GM18951 (cell line): ENCODE data around the gene NPAS3.

Source experiments
- POLR2A ChIP-seq: IDR thresholded peaks from 4 replicates; pipeline ENCODE4 v1.6.1; 2011; ENCODE audit warnings: mild to moderate bottlenecking; ENCODE audit not compliant: insufficient read length, insufficient read depth; ENCODE audit errors: extremely low read depth
- in situ Hi-C: fragments of 300-500 bp; cut with MboI; formaldehyde crosslinking; loops from one replicate; pipeline ENCODE4 v1.12.0; 2022; ENCODE audit warnings: low sequenced_read_pairs, mixed read lengths, inconsistent platforms; ENCODE audit not compliant: unreplicated experiment

NPAS3 gene

DNA sequence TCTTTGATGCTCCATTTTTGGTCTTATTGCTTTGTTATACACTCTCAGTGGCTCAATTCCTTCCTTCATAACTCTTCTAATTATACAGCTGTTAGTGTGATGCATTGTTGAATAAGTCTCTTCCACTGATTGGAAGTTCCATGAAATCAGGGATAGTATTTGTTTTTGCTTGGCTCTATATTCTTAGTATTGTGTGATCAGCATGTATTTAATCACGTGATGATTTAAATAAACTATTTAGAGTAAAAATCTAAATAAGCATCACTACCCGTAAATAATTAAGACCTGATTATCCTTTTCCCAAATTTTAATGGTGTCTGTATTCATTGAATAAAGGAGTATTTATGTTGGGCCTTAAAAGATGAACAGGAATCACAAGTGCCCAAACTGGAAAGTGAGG is 355.7 kb downstream of the NPAS3 start:
- TF ChIP-seq POLR2A: no peak
- in situ Hi-C loops: no loop called here

GRCh38 chr14:33297565-33297964 is 358.9 kb downstream of the NPAS3 start:
- in situ Hi-C loops: no loop called here
- TF ChIP-seq POLR2A: no peak

DNA sequence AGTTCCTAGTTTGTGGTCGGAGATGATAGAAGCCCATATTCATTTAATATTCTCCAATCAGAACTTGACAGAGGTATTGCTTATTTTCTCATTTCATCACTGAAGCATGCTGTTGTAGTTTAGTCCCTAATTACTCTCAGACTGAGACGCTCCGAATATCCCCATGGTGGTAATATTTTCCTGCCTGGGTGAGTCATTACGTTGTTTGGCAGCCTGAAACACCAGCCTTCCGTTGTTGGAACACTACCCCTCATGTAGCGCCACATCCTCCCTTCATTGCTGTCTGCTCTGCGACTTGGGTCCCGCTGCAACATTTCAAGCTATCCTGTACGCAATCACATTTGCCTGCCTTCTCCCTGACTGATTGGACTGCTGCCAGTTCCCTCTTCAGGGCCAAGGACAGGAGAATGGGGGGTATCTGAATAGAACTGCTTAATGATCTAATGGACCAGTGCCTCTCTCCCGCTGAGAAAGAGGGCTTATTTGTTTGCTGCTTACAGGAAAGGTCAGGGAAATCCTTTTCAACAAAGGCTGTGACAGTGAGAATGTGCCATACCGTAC is 369.1 kb downstream of the NPAS3 start:
- no peak for TF ChIP-seq POLR2A
- in situ Hi-C loops: no loop called here

- in situ Hi-C loops: no loop called here
Observed at GRCh38 chr14:33309106-33309505, 370.4 kb downstream of the NPAS3 start.

GRCh38 chr14:33315217-33315616 is 376.5 kb downstream of the NPAS3 start:
- in situ Hi-C loops: no loop called here
- TF ChIP-seq POLR2A: no peak

More at GRCh38 chr14:33309106-33309505, 370.4 kb downstream of the NPAS3 start:
- TF ChIP-seq POLR2A: no peak

DNA sequence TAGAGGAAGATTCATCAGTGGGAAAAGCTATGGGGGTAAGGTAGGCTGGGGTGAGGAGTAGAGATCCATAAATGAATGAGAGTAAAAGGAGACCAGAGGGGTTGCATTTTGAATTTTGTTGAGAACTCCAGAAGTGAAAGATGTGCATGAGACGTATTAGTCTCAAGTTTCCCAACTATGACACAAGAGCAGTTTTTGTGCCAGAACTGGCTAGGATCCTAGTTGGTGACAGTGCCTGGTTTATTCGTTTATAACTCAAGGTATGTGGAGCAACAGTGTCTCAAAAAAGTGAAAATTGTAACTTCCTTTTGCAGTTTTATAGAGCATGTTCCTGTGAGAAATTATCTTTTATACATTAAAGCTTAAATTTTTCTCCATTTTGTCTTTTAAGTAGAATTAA is 377.0 kb downstream of the NPAS3 start:
- TF ChIP-seq POLR2A: no peak
- in situ Hi-C loops: no loop called here

- in situ Hi-C loops: no loop called here
- TF ChIP-seq POLR2A: no peak
Observed at GRCh38 chr14:33317675-33318074, 379.0 kb downstream of the NPAS3 start.

- in situ Hi-C loops: no loop called here
- TF ChIP-seq POLR2A: no peak
Observed at GRCh38 chr14:33323979-33324378, 385.3 kb downstream of the NPAS3 start.

DNA sequence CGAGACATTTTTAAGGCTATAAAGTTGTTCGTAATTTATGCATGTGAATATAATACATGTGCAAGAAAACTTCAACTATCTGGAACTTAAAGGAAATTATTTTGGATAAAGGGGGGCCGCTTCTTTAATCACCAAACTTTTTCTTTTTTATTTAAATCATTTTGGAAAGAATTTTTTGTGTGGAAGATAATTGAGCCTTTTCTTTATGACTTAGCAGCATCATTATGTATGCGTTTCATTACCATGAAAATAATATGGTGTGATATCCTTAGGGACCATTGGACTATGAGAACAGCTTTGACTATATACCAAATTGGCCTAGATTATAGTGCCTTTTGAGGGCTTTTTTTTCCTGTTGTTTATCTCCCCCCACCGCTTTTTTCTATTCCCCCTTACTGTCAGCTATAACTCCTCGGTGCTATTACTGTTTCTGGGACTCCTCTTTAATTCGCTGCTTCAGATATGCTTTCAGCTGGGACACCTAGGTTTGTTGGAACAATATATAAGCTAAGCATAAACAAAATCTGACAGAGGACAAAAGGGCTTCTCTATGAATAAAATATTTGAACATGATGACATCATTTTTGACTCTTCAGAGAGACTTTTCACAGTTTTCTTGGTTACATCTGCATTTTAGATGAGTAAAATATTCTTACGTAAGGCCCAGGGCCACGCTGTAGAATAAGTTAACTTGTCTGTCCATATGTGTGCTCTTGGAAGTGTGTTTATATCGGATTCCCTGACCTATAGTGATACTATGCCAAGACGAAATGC is 392.7 kb downstream of the NPAS3 start:
- in situ Hi-C loops: no loop called here
- no peak for TF ChIP-seq POLR2A

DNA sequence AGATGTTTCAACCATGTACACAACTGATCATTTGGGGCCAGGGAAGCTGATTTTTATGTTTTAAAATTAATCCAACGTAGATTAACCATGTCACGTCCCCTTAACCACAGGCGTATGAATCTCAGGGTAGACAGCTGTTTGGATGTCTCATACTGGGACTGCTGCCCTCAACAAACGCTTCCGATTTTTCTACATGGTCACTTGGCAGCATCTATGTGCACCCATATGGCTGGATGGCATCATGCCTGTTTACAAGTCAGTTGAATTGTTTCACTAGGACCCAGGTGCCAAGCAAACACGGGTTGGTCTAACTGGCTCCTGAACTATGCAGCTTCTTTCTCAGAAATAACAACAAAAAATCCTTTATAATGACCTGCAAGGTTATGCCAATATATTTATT is 393.8 kb downstream of the NPAS3 start:
- TF ChIP-seq POLR2A: no peak
- in situ Hi-C loops: no loop called here

- in situ Hi-C loops: no loop called here
- TF ChIP-seq POLR2A: no peak
Observed at GRCh38 chr14:33335366-33335765, 396.7 kb downstream of the NPAS3 start.

GRCh38 chr14:33342299-33342974 is 403.8 kb downstream of the NPAS3 start:
- no peak for TF ChIP-seq POLR2A
- in situ Hi-C loops: no loop called here

- in situ Hi-C loops: no loop called here
- no peak for TF ChIP-seq POLR2A
Observed at GRCh38 chr14:33343016-33343415, 404.3 kb downstream of the NPAS3 start.

GRCh38 chr14:33347796-33348195 is 409.1 kb downstream of the NPAS3 start:
- in situ Hi-C loops: no loop called here
- no peak for TF ChIP-seq POLR2A

GRCh38 chr14:33348510-33348909 is 409.8 kb downstream of the NPAS3 start:
- in situ Hi-C loops: no loop called here
- no peak for TF ChIP-seq POLR2A
